ENCODE data around the gene DPAGT1.
"Not testable (repeated sequence)": the region's sequence is repeated elsewhere in the genome, so short reads cannot be mapped to it uniquely, and the experiment has no call there.

DPAGT1 gene

GRCh38 chr11:119144825-119145486 is 43.3 kb upstream of the DPAGT1 start:
- CTCF ChIA-PET, result interaction anchor here (0.6 to 1.4 kb wide), 10 partner anchors 10 to 55 kb away, joined by 3 to 7 read pairs (median 4); partner anchors contain the start of gene DPAGT1
- POLR2A ChIA-PET (ENCODE audit: low non-redundant PET), result no interaction called here
- H3K27ac ChIP-seq, result no peak overlapping the region
- peak; percentile 68 for TF ChIP-seq CTCF (conservative IDR thresholded peaks at IDR 0.05; ENCODE audit: low read depth)
- DNase-seq (ENCODE audit: low spot score), result peak; percentile 88

- DNase-seq (ENCODE audit: low spot score); CTCF ChIA-PET; H3K27ac ChIP-seq; POLR2A ChIA-PET (ENCODE audit: low non-redundant PET): not testable (repeated sequence)
Measured at GRCh38 chr11:119139276-119139675, 37.6 kb upstream of the DPAGT1 start.

DNA sequence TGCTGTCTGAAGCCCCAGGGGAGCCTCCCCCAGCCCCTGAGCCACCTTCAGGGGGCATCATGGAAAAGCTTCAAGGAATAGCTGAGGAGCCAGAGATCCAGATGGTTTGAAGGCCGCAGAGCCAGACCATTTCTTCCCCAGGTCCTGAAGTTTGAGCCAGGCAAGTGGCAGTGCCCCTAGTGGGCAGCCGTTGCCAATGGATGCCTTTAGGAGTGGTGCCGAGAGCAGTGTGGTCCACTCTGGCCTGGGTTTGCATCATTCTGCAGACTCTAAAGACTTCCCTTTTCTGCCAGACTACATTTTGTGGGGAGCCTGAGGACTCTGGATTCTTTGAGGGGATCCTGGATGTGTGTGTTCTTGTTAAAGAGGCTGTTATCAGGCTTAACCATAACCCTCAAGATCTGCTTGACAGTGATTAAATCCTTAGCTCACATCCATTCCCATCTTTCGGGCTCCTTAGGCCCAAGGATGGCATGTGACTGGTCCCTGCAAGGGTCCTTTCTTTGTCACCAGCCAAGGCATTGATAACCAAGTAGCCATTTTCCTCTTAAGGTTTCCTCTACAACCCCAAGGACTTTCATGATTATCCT is 32.8 kb upstream of the DPAGT1 start:
- POLR2A ChIA-PET (ENCODE audit: low non-redundant PET), result no interaction called here
- no peak for DNase-seq (ENCODE audit: low spot score)
- CTCF ChIA-PET, result interaction anchor here (0.5 to 1.3 kb wide), 6 partner anchors 8 to 1009 kb away, joined by 3 to 8 read pairs (median 4); no protein-coding TSS in a partner anchor
- peak overlapping the region; percentile 6; the same call in 1 of the 2 replicates for H3K27ac ChIP-seq
- TF ChIP-seq CTCF (conservative IDR thresholded peaks at IDR 0.05; ENCODE audit: low read depth), result peak; percentile 37; the same call in 1 of the 2 replicates

DNA sequence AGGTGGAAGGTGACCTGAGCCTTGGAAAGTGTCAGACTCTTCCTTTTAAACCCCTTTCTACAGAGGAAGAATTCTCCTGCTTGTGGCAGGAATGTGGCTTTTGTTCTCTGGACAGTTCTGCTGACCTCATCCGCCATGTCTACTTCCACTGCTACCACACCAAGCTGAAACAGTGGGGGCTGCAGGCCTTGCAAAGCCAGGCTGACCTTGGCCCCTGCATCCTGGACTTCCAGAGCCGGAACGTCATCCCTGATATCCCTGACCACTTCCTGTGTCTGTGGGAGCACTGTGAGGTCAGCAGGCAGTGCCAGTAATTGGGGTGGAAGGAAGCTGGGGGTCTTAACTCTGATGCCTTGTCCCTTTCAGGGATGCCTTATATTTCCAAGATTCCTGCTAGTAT is 29.0 kb upstream of the DPAGT1 start:
- CTCF ChIA-PET, result interaction anchor here (0.7 kb wide), 1 partner anchor 56 kb away, joined by 3 read pairs; no protein-coding TSS in a partner anchor
- no peak for TF ChIP-seq CTCF (conservative IDR thresholded peaks at IDR 0.05; ENCODE audit: low read depth)
- no peak overlapping the region for H3K27ac ChIP-seq
- no peak for DNase-seq (ENCODE audit: low spot score)
- POLR2A ChIA-PET (ENCODE audit: low non-redundant PET), result no interaction called here

DNA sequence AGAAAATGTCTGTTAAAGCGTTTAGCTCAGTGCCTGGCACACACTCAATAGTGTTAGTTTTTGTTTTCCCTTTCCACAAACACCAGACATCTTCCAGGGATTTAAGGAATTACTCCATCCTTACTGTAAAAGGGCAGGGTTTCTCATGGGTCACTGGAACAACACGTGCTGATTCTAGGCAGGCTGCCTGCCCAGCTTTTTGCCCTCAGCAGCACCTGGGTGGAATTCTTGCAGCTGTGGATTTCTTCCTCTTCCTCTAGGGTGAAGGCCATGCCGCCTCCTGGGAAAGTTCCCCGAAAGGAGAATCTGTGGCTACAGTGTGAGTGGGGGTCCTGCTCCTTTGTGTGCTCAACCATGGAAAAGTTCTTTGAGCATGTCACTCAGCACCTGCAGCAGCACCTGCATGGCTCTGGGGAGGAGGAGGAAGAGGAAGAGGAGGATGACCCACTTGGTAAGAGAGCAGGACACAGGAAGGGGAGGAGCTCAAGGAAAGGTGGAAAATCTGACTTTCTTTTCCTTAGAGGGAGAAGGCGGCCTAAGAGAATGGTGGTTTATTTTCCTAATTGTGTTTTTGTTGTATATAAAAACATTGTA is 25.1 kb upstream of the DPAGT1 start:
- no peak for DNase-seq (ENCODE audit: low spot score)
- H3K27ac ChIP-seq, result peak overlapping the region; percentile 55
- TF ChIP-seq CTCF (conservative IDR thresholded peaks at IDR 0.05; ENCODE audit: low read depth), result no peak
- ChIA-PET POLR2A (ENCODE audit: low non-redundant PET) (no interaction called here), CTCF (no interaction called here)

GRCh38 chr11:119125821-119126220 is 24.2 kb upstream of the DPAGT1 start:
- ChIA-PET CTCF (no interaction called here), POLR2A (ENCODE audit: low non-redundant PET) (no interaction called here)
- no peak for TF ChIP-seq CTCF (conservative IDR thresholded peaks at IDR 0.05; ENCODE audit: low read depth)
- DNase-seq (ENCODE audit: low spot score), result no peak
- H3K27ac ChIP-seq, result no peak overlapping the region

- POLR2A ChIA-PET (ENCODE audit: low non-redundant PET), result interaction anchor here (0.6 kb wide), 1 partner anchor 1997 kb away, joined by 3 read pairs; no protein-coding TSS in a partner anchor
- TF ChIP-seq CTCF (conservative IDR thresholded peaks at IDR 0.05; ENCODE audit: low read depth), result no peak
- CTCF ChIA-PET, result interaction anchor here (0.5 to 1.3 kb wide), 2 partner anchors 27 to 30 kb away, joined by 3 to 10 read pairs; a partner anchor contains a TSS
- DNase-seq (ENCODE audit: low spot score), result no peak
- peak overlapping the region; percentile 82 for H3K27ac ChIP-seq
Measured at GRCh38 chr11:119121811-119122124, 20.1 kb upstream of the DPAGT1 start.

Data from RWPE1 (cell line).